ENCODE measurements around the gene LRMDA. TPM values are rescaled to one million over a fixed set of nuclear protein-coding genes. Genes with fewer than 3 reads are reported as not detected.

LRMDA gene
- total RNA-seq, 1 experiment from 2014 or later = 1.2 TPM

DNA sequence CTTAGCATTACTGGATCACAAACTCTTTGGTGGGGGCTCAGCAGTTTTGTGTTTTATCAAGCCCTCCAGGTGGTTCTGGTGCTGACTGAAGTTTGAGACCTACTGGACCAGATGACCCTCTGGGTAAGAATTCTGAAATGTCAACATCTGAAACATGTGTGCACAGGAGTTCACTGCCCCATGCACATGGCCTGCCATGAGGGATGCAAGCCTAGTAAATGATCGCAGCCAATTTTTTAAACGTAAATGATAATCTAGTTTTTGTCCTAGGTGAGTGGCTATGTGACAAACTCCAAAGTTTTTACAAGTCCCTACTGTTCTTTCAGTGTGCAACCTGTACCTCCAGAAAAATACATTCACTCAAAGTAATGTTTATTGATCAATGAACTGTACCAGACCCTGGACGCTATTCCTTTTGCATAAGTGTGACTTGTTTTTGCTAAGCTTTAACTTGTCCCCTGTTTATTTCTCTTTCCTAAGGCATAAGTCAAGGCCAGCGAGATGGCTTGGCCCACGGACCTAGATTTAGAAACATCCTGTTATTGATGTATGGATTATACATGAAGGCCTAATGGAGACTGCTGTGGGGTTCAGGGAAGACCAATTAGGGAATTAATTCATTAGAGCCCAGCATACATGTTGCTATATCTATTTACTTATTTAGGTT is 531.1 kb downstream of the LRMDA start:
- no peaks in the 10 kb centered on the region for H3K9me3 ChIP-seq (ENCODE audit: low read length)
- H3K9ac ChIP-seq (ENCODE audit: low read length) = no peak overlapping the region
- ChIA-PET POLR2A (ENCODE audit: unreplicated experiment) (no interaction called here), CTCF (no interaction called here)
- no peaks in the 10 kb centered on the region for H3F3A ChIP-seq (ENCODE audit: low read length, unreplicated experiment)
- no peaks in the 10 kb centered on the region for H4K20me1 ChIP-seq (ENCODE audit: low read length)
- TF ChIP-seq, protein P1, sequence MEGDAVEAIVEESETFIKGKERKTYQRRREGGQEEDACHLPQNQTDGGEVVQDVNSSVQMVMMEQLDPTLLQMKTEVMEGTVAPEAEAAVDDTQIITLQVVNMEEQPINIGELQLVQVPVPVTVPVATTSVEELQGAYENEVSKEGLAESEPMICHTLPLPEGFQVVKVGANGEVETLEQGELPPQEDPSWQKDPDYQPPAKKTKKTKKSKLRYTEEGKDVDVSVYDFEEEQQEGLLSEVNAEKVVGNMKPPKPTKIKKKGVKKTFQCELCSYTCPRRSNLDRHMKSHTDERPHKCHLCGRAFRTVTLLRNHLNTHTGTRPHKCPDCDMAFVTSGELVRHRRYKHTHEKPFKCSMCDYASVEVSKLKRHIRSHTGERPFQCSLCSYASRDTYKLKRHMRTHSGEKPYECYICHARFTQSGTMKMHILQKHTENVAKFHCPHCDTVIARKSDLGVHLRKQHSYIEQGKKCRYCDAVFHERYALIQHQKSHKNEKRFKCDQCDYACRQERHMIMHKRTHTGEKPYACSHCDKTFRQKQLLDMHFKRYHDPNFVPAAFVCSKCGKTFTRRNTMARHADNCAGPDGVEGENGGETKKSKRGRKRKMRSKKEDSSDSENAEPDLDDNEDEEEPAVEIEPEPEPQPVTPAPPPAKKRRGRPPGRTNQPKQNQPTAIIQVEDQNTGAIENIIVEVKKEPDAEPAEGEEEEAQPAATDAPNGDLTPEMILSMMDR (conservative IDR thresholded peaks at IDR 0.05; ENCODE audit: low read depth, low read length) = no peak
- no peak for TF ChIP-seq EZH2 (IDR thresholded peaks at IDR 0.05; ENCODE audit: low read length, unreplicated experiment)
- no peak for TF ChIP-seq EZH2phosphoT487 (IDR thresholded peaks at IDR 0.05; ENCODE audit: borderline replicate concordance, low read length)
- no peak overlapping the region for H2AFZ ChIP-seq (ENCODE audit: low read length)
- BruUV-seq (replicated peaks) = no TSS peak
- ATAC-seq (no peak), DNase-seq (no peak)
- H3K27me3 ChIP-seq (ENCODE audit: low read length) = peaks cover 82% of the 10 kb centered on the region
- intact Hi-C loops (cut with micrococcal nuclease) = no loop called here
- H3K4me1 ChIP-seq (ENCODE audit: insufficient read depth, low read length) = peaks cover 7% of the 10 kb centered on the region
- H3K27ac ChIP-seq (ENCODE audit: low read length) = no peak overlapping the region
- no peaks in the 10 kb centered on the region for H3K9me2 ChIP-seq (replicated peaks; ENCODE audit: low read length)
- H3K4me3 ChIP-seq (ENCODE audit: low read length) = no peak overlapping the region
- H3K36me3 ChIP-seq (ENCODE audit: low read depth, low read length) = no peaks in the 10 kb centered on the region
- H3K79me2 ChIP-seq (ENCODE audit: low read length) = no peaks in the 10 kb centered on the region
- H3K4me2 ChIP-seq (ENCODE audit: low read length) = no peak overlapping the region

DNA sequence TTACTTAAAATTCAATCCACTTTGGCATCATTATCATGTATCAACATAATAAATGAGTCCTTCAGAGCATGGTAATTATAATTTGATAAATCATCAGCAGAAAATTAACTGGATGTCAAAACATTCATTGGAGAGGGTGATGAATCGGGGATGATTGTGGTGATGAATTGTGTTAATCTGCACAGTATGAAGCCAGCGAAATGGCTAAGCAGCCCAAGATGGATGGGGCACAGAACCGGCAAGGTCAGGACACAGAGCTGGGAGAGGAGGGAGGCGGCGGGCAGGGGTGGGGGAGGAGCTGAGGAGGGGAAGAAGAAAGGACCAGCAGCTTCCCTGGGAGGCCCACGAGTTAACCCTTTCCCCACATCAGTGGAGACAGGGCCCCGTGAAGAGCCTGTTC is 536.1 kb downstream of the LRMDA start:
- H3K4me1 ChIP-seq (ENCODE audit: insufficient read depth, low read length) = no peaks in the 10 kb centered on the region
- BruUV-seq (replicated peaks) = no TSS peak
- no peaks in the 10 kb centered on the region for H3F3A ChIP-seq (ENCODE audit: low read length, unreplicated experiment)
- no peak overlapping the region for H3K4me2 ChIP-seq (ENCODE audit: low read length)
- H3K27ac ChIP-seq (ENCODE audit: low read length) = no peak overlapping the region
- CTCF ChIA-PET = interaction anchor here (0.6 kb wide), 1 partner anchor 69 kb away, joined by 9 read pairs; no protein-coding TSS in a partner anchor
- intact Hi-C loops (cut with micrococcal nuclease) = no loop called here
- peaks cover 67% of the 10 kb centered on the region for H3K27me3 ChIP-seq (ENCODE audit: low read length)
- H3K79me2 ChIP-seq (ENCODE audit: low read length) = no peaks in the 10 kb centered on the region
- H3K9me3 ChIP-seq (ENCODE audit: low read length) = no peaks in the 10 kb centered on the region
- no peak overlapping the region for H3K4me3 ChIP-seq (ENCODE audit: low read length)
- ATAC-seq = no peak
- H3K9me2 ChIP-seq (replicated peaks; ENCODE audit: low read length) = 0 out of 2 replicates have a peak, but pooled peaks cover 8% of the 10 kb centered on the region
- POLR2A ChIA-PET (ENCODE audit: unreplicated experiment) = no interaction called here
- TF ChIP-seq EZH2 (IDR thresholded peaks at IDR 0.05; ENCODE audit: low read length, unreplicated experiment) (no peak), EZH2phosphoT487 (IDR thresholded peaks at IDR 0.05; ENCODE audit: borderline replicate concordance, low read length) (no peak)
- TF ChIP-seq, protein P1 (conservative IDR thresholded peaks at IDR 0.05; ENCODE audit: low read depth, low read length) = no peak
- no peaks in the 10 kb centered on the region for H3K36me3 ChIP-seq (ENCODE audit: low read depth, low read length)
- no peak overlapping the region for H3K9ac ChIP-seq (ENCODE audit: low read length)
- no peak overlapping the region for H2AFZ ChIP-seq (ENCODE audit: low read length)
- no peak for DNase-seq
- no peaks in the 10 kb centered on the region for H4K20me1 ChIP-seq (ENCODE audit: low read length)

DNA sequence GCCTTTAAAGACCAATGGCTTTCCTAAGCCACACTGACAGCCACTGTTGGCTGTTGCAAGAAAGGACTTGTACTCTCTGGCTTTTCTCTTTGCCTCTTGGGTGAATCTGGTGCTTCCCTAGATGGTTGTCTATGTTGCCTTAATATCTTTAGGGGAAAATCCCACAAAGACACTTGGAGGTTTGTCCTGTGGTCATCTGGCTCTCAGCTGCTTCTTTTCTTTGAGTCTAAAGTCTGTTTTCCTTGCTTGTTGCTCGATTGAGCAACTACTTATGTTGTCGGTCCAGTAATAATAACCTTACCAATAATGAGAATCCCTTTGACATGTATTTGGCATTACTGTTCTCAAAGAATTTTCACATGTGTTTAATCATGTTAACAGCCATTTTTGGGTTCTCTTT is 537.6 kb downstream of the LRMDA start:
- no TSS peak for BruUV-seq (replicated peaks)
- Histone ChIP-seq H3K4me3 (ENCODE audit: low read length) (no peak overlapping the region), H3K9me2 (replicated peaks; ENCODE audit: low read length) (0 out of 2 replicates have a peak, but pooled peaks cover 8% of the 10 kb centered on the region), H2AFZ (ENCODE audit: low read length) (no peak overlapping the region), H3K27ac (ENCODE audit: low read length) (no peak overlapping the region), H3K4me2 (ENCODE audit: low read length) (no peak overlapping the region), H3K9ac (ENCODE audit: low read length) (no peak overlapping the region), H3K79me2 (ENCODE audit: low read length) (no peaks in the 10 kb centered on the region), H3K27me3 (ENCODE audit: low read length) (peaks cover 52% of the 10 kb centered on the region), H3K9me3 (ENCODE audit: low read length) (no peaks in the 10 kb centered on the region), H3K36me3 (ENCODE audit: low read depth, low read length) (no peaks in the 10 kb centered on the region), H3K4me1 (ENCODE audit: insufficient read depth, low read length) (0 out of 2 replicates have a peak, but pooled peaks cover 3% of the 10 kb centered on the region), H4K20me1 (ENCODE audit: low read length) (no peaks in the 10 kb centered on the region), H3F3A (ENCODE audit: low read length, unreplicated experiment) (no peaks in the 10 kb centered on the region)
- no peak for TF ChIP-seq EZH2 (IDR thresholded peaks at IDR 0.05; ENCODE audit: low read length, unreplicated experiment)
- TF ChIP-seq, protein P1 (conservative IDR thresholded peaks at IDR 0.05; ENCODE audit: low read depth, low read length) = no peak
- no peak for TF ChIP-seq EZH2phosphoT487 (IDR thresholded peaks at IDR 0.05; ENCODE audit: borderline replicate concordance, low read length)
- ATAC-seq (no peak), DNase-seq (no peak)
- intact Hi-C loops (cut with micrococcal nuclease) = no loop called here
- CTCF ChIA-PET = no interaction called here
- POLR2A ChIA-PET (ENCODE audit: unreplicated experiment) = interaction anchor here (0.7 kb wide), 1 partner anchor 27 kb away, joined by 4 read pairs; no protein-coding TSS in a partner anchor
